Activated naive CD8-positive, alpha-beta T cell (primary cell): ENCODE measurements around the gene KLRG1.

Experiments used
- H3K27ac Mint-ChIP-seq: one replicate; pipeline ENCODE4 v1.8.0; 2021; ENCODE audit warnings: mixed read lengths
- H3K27me3 Mint-ChIP-seq: one replicate; pipeline ENCODE4 v1.8.0; 2021; ENCODE audit warnings: mixed read lengths
- H3K36me3 Mint-ChIP-seq: one replicate; pipeline ENCODE4 v1.8.0; 2021; ENCODE audit warnings: mixed read lengths
- H3K4me1 Mint-ChIP-seq: one replicate; pipeline ENCODE4 v1.8.0; 2021; ENCODE audit warnings: low read depth, mixed read lengths
- H3K4me3 Mint-ChIP-seq: one replicate; pipeline ENCODE4 v1.8.0; 2021; ENCODE audit warnings: mild to moderate bottlenecking, mixed read lengths
- H3K9me3 Mint-ChIP-seq: one replicate; pipeline ENCODE4 v1.8.0; 2021; ENCODE audit warnings: low read depth, mixed read lengths

KLRG1 gene

DNA sequence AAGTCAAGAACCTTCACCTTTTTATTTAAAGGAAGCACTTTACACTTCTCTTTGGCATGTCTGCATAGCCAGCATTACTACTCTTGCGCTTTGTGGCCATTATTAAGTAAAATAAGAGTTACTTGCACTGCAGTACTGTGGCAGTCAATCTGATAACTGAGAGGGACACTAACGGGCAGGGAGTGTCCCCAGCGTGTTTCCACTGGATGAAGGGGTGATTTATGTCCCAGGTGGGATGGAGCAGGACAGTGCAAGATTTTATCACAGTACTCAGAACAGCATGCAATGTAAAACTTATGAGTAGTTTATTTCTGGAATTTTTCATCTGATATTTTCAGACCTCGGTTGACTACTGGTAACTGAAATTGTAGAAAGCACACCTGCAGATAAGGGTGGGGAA is 31.8 kb upstream of the KLRG1 start:
- Mint-ChIP-seq H3K27ac (no peak overlapping the region), H3K4me3 (no peak overlapping the region), H3K36me3 (peaks cover 14% of the 10 kb centered on the region), H3K27me3 (no peaks in the 10 kb centered on the region), H3K4me1 (peaks cover 72% of the 10 kb centered on the region), H3K9me3 (peaks cover 8% of the 10 kb centered on the region)

DNA sequence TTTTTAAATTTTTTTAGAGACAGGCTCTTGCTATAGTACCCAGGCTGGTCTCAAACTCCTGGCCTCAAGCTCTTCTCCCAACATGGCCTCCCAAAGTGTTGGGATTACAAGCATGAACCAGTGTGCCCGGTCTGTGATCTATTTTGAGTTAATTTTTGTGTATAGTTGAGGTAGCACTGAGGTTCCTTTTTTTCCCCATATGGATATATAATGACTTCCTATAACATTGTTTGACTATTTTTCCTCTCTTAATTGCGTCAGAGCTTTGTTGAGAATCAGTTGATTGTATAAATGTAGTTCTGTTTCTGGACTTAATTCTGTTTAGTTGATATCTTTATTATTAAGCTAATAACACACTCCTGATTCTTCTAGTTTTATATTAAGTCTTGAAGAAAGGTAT is 31.3 kb upstream of the KLRG1 start:
- no peak overlapping the region for H3K4me3 Mint-ChIP-seq
- peaks cover 68% of the 10 kb centered on the region for H3K4me1 Mint-ChIP-seq
- no peaks in the 10 kb centered on the region for H3K27me3 Mint-ChIP-seq
- peaks cover 3% of the 10 kb centered on the region for H3K9me3 Mint-ChIP-seq
- peaks cover 9% of the 10 kb centered on the region for H3K36me3 Mint-ChIP-seq
- H3K27ac Mint-ChIP-seq, result no peak overlapping the region

DNA sequence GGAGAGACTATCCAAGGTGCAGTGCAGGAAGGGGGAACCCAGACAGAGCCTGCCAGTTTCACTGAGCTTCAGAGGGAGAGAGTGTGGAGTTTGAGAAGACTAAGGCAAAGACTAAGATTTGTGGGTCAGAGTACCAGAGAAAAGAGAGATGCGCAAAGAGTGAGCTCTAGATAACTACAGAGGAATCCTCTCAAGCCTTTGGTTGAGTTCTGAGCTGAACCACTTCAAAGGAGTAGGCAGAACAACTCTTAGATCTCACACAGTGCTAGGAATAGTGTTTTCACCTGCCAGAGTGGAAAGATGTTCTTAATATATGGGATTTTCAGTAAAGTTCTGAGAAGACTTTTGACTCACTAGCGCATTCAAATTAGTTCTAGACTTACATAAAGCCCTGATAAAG is 29.2 kb upstream of the KLRG1 start:
- Mint-ChIP-seq H3K4me3 (peak overlapping the region; percentile 30), H3K36me3 (peaks cover 19% of the 10 kb centered on the region), H3K27me3 (no peaks in the 10 kb centered on the region), H3K4me1 (peaks cover 55% of the 10 kb centered on the region), H3K27ac (peak overlapping the region; percentile 70), H3K9me3 (no peaks in the 10 kb centered on the region)

DNA sequence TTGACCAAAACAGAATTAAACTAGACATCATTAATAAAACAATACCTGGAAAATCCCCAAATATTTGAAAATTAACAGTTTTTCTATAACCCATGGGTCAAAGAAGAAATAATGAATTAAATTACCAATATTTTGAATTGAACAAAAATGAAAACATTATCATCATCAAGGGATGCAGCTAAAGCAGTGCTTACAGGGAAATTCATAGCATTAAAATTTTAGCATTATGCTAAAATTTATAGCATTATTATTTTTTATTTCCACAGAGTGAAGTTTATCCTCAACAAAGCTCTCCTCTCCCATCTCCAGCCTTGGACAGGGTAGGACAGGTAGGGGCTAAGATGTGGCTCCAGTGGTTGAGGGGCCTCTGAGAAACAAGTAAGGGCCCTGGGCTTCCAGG is 20.6 kb upstream of the KLRG1 start:
- peaks cover 4% of the 10 kb centered on the region for H3K9me3 Mint-ChIP-seq
- H3K27me3 Mint-ChIP-seq, result no peaks in the 10 kb centered on the region
- peaks cover 13% of the 10 kb centered on the region for H3K4me1 Mint-ChIP-seq
- peaks cover 14% of the 10 kb centered on the region for H3K36me3 Mint-ChIP-seq
- H3K27ac Mint-ChIP-seq, result no peak overlapping the region
- H3K4me3 Mint-ChIP-seq, result no peak overlapping the region

DNA sequence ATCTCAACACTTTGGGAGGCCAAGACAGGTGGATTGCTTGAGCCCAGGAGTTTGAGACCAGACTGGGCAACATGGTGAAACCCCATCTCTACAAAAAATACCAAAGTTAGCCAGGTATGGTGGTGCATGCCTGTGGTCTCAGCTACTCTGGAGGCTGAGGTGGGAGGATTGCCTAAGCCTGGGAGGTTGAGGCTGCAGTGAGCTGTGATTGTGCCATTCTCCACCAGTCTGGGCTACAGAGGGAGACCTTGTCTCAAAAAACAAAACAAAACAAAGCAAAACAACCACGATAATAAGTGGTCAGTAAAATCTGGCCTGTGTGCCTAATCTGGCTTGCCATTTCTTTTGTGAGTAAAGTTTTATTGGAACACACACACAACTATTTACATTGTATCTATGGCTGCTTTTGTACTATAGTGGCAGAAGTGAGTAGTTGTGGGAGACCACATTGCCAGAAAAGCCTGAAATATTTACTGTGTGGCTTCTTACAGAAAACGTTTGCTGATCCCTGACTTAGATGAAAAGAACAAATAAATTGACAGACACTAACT is 19.4 kb upstream of the KLRG1 start:
- Mint-ChIP-seq H3K4me1 (peaks cover 9% of the 10 kb centered on the region), H3K27ac (no peak overlapping the region), H3K4me3 (no peak overlapping the region), H3K9me3 (peaks cover 4% of the 10 kb centered on the region), H3K36me3 (peaks cover 6% of the 10 kb centered on the region), H3K27me3 (no peaks in the 10 kb centered on the region)

DNA sequence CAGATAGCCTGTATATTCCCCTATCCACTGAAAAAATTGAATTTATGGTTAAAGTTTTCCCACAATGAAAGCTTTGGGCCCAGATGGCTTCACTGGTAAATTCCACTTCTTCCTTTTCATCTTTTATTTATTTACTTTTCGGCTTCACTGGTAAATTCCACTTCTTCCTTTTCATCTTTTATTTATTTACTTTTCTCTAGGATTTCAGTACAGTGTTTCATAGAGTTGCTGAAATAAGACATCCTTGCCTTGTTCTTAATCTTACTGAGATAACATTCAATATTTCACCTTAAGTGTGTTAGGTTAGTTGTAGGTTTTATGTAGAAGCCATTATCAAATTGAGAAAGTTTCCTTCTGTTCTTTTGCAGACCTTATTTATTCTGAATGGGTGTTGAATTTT is 18.9 kb upstream of the KLRG1 start:
- Mint-ChIP-seq H3K27me3 (no peaks in the 10 kb centered on the region), H3K27ac (no peak overlapping the region), H3K4me3 (no peak overlapping the region), H3K4me1 (peaks cover 9% of the 10 kb centered on the region), H3K36me3 (peaks cover 8% of the 10 kb centered on the region), H3K9me3 (peaks cover 4% of the 10 kb centered on the region)

DNA sequence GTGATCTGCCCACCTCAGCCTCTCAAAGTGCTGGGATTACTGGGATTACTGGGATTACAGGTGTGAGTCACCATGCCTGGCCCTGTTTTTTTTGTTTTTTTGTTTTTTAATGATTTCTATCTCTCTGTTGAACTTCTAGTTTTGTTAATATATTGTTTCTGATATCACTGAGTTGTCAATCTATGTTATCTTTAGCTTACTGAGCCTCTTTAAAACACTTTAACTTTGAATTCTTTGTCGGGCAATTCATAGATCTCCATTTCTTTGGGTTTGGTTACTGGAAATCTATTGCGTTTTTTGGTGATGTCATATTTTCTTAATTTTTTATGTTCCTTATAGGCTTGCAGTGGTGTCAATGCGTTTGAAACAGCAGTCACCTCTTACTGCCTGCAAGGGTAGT is 9.2 kb upstream of the KLRG1 start:
- H3K9me3 Mint-ChIP-seq, result peaks cover 7% of the 10 kb centered on the region
- H3K36me3 Mint-ChIP-seq, result peaks cover 24% of the 10 kb centered on the region
- H3K4me1 Mint-ChIP-seq, result peaks cover 11% of the 10 kb centered on the region
- no peak overlapping the region for H3K4me3 Mint-ChIP-seq
- no peaks in the 10 kb centered on the region for H3K27me3 Mint-ChIP-seq
- no peak overlapping the region for H3K27ac Mint-ChIP-seq

DNA sequence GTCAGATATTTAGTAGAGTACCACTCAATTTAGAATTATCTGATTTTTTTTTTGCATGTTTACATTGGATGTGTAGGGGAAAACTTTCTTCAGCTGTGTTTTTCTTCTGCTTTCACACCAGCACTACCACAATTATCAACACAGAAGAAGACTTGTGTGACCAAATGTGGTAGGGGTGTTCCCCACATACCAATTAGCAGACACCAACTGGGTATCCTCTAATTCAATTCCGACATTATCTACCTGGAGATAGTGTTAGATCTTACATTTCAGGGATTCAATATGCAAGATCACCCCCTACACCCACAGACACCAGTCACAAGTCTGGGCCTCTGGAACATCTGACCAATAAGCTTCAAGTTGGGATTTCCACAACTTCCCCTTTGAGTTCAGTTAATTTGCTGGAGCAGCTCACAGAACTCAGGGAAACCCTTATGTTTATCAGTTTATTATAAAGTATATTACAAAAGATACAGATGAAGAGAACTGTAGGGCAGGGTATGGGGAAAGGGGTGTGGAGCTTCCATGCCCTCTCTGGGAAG is 4.1 kb upstream of the KLRG1 start:
- H3K4me1 Mint-ChIP-seq, result peaks cover 52% of the 10 kb centered on the region
- no peak overlapping the region for H3K4me3 Mint-ChIP-seq
- no peak overlapping the region for H3K27ac Mint-ChIP-seq
- H3K36me3 Mint-ChIP-seq, result peaks cover 12% of the 10 kb centered on the region
- H3K9me3 Mint-ChIP-seq, result no peaks in the 10 kb centered on the region
- H3K27me3 Mint-ChIP-seq, result no peaks in the 10 kb centered on the region

DNA sequence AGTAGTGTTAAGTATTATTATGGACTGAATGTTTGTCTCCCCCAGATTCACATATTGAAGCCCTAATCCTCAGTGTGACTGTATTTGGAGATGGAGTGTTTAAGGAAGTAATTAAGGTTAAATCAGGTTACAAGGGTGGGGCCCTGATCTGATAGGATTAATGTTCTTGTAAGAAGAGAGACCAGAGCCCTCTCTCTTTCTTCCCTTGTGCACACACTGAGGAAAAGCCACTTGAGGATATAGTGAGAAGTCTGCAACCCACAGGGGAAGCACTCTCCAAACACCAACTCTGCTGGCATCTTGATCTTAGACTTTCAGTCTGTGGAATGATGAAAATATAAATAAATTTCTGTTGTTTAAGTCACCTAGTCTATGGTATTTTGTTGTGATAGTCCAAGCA is 2.2 kb upstream of the KLRG1 start:
- H3K4me1 Mint-ChIP-seq, result peaks cover 58% of the 10 kb centered on the region
- no peak overlapping the region for H3K4me3 Mint-ChIP-seq
- peaks cover 6% of the 10 kb centered on the region for H3K36me3 Mint-ChIP-seq
- H3K27ac Mint-ChIP-seq, result no peak overlapping the region
- H3K9me3 Mint-ChIP-seq, result no peaks in the 10 kb centered on the region
- H3K27me3 Mint-ChIP-seq, result no peaks in the 10 kb centered on the region

DNA sequence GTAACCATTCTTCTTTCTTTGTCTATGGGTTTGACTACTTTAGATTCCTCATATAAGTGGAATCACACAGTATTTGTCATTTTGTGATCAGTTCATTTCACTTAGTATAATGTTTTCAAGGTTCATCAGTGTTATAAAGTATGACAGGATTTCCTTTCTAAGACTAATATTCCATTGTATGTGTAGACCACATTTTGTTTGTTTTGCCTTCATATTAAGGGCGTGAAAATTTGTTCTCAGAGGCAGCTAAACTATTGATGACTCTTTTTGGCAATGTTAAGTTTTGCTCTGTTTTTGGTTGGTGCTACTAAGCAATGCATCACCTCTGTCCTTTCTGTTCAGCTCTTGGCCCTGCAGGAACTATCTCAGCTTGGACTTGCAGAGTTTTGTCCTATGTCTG is 1.7 kb upstream of the KLRG1 start:
- Mint-ChIP-seq H3K27ac (peak overlapping the region; percentile 37), H3K4me3 (peak overlapping the region; percentile 49), H3K27me3 (no peaks in the 10 kb centered on the region)

DNA sequence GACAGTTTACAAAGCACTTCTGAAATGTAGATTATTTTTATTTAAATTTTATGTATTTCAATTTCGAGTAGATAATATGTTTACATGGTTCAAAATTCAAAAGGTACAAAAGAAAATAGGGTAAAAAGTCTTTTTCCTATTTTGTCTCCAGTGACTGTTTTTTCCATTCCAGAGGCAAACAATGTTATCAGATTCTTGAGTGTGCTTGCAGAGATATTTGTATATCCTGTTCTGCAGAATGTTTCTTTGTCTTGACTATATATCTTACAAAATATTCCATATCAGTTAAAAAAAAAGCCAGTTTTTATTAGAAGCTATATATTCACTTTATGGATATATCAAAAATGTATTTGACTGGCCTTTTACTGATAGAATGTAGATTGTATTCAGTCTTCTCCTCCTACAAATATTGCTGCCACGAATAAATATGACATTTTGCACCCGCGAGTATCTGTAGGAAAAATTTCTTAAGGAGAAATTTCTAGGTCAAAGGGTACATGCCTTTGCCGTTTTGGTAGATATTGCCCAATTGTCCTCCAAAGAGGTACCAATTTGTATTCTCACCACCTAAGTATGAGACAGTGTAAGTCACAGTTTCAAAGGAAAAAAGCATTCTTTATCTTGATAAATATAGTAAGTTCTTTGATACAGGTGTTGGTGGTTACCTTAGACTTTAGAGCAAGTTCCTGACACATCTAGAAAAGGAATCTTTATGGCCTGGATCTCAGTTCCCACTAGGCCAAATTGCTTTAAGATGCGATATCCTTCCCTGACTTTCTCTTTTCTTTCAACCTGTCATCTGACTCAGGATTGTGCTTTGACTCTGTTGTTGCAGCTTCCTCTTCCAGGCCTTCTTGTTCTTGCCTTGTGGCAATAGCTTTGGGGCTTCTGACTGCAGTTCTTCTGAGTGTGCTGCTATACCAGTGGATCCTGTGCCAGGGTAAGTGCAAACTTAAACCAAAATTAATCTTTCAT is 2.3 kb downstream of the KLRG1 start:
- Mint-ChIP-seq H3K9me3 (no peaks in the 10 kb centered on the region), H3K27me3 (no peaks in the 10 kb centered on the region), H3K4me1 (peaks cover 68% of the 10 kb centered on the region), H3K27ac (peak overlapping the region; percentile 61), H3K4me3 (peak overlapping the region; percentile 64), H3K36me3 (peaks cover 2% of the 10 kb centered on the region)

More for the DNA sequence above, 1.7 kb upstream of the KLRG1 start:
- Mint-ChIP-seq H3K9me3 (no peaks in the 10 kb centered on the region), H3K36me3 (peaks cover 6% of the 10 kb centered on the region), H3K4me1 (peaks cover 62% of the 10 kb centered on the region)

DNA sequence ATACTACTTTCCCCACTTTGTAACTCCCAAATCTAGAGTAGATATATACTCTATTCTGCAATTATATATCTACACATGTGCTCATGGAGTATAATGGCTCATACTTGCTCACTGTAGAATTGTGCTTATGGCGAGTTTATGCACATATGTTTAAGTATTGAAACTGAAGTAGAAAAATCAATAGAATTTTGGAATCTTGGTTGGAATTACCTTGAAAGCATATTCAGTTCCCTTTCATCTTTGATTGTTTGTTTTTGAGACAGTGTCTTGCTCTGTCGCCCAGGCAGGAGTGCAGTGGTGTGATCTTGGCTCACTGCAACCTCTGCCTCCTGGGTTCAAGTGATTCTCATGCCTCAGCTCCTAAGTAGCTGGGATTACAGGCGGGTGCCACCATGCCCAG is 4.5 kb downstream of the KLRG1 start:
- peak overlapping the region; percentile 35 for H3K4me3 Mint-ChIP-seq
- H3K27me3 Mint-ChIP-seq, result no peaks in the 10 kb centered on the region
- H3K9me3 Mint-ChIP-seq, result no peaks in the 10 kb centered on the region
- peaks cover 2% of the 10 kb centered on the region for H3K36me3 Mint-ChIP-seq
- H3K4me1 Mint-ChIP-seq, result peaks cover 57% of the 10 kb centered on the region
- H3K27ac Mint-ChIP-seq, result peak overlapping the region; percentile 28

DNA sequence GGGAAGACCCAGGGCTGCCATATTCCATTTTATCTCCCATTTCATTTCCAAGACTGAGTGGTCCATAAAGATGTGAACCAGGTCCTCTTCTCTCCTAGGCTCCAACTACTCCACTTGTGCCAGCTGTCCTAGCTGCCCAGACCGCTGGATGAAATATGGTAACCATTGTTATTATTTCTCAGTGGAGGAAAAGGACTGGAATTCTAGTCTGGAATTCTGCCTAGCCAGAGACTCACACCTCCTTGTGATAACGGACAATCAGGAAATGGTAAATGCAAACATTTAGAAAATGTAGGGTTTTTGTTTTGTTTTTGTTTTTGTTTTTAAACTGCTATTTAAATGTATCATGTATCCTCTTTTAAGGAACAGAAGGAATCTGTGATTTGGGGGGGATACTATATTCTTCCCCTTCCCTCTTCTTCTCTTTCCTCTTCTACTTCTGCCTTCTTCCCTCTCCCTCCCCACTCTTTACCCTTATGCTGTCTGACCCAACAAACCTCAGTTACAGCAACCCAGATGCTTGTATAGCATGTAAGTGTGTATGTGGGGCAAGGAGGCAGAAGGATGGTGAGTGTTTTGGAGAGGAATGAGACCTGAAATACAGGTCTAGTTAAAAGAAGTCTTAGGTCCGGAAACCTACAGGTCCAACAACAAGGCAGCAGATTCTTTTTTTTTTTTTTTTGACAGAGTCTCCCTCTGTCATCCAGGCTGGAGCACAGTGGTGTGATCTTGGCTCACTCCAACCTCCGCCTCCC is 5.9 kb downstream of the KLRG1 start:
- H3K4me1 Mint-ChIP-seq, result peaks cover 55% of the 10 kb centered on the region
- no peak overlapping the region for H3K4me3 Mint-ChIP-seq
- H3K27ac Mint-ChIP-seq, result peak overlapping the region; percentile 61
- peaks cover 2% of the 10 kb centered on the region for H3K36me3 Mint-ChIP-seq
- no peaks in the 10 kb centered on the region for H3K27me3 Mint-ChIP-seq
- no peaks in the 10 kb centered on the region for H3K9me3 Mint-ChIP-seq

DNA sequence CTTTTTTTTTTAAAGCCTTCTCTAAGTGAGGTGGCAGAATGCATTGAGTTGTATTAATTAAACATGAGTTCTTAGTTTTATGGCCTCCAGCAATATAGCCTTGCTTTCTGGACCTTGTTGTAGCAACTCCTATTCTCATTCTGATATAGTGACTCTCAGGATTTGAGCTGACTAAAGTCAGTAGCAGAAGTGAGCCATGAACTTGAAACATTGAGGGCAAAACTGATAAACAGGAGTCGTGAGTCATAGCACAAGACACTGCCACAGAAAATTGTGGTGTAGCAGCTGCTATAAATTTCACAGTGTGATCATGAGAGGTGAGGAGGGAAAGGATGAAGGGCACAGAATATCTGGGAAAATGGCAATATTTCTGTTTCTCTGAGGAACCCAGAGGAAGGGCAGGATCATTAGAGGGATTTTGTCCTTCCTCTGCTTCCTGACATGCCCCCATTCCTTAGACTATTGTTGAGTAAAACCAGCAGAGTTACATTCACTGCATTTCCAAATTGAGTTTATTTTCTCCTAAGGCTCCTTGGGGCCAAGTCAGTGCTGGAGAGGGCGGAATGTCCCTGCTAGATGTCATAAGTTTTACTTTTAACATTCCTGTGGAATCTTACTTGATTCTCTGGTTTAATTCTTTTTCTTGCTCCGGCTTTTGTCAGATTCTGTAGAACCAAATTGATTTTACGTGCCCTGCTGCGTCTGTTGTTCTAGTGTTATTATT is 7.5 kb downstream of the KLRG1 start:
- Mint-ChIP-seq H3K36me3 (peaks cover 2% of the 10 kb centered on the region), H3K27ac (peak overlapping the region; percentile 59), H3K27me3 (no peaks in the 10 kb centered on the region), H3K9me3 (no peaks in the 10 kb centered on the region), H3K4me1 (peaks cover 58% of the 10 kb centered on the region), H3K4me3 (peak overlapping the region; percentile 0)
